Mucosa of rectum (tissue), 2 donors: ENCODE results near the gene KRTAP9-6.
"Not testable (repeated sequence)": the region's sequence is repeated elsewhere in the genome, so short reads cannot be mapped to it uniquely, and the experiment has no call there.

Source experiments
- H3K27ac ChIP-seq, 2 donors: one replicate each; pipeline ENCODE4 v1.7.0; 2013; ENCODE audit warnings: inconsistent platforms in 2 of 2, low read depth in 2 of 2, low read length in 2 of 2
- H3K27me3 ChIP-seq, 2 donors: one replicate each; pipeline ENCODE4 v1.7.0; 2013; ENCODE audit warnings: low read length in 2 of 2; ENCODE audit not compliant: control insufficient read depth in 2 of 2, insufficient read depth in 2 of 2
- H3K36me3 ChIP-seq, 2 donors: one replicate each; pipeline ENCODE4 v1.7.0; 2013; ENCODE audit warnings: low read length in 2 of 2; ENCODE audit not compliant: control insufficient read depth in 2 of 2, insufficient read depth in 2 of 2
- H3K4me1 ChIP-seq, 2 donors: one replicate each; pipeline ENCODE4 v1.7.0; 2013; ENCODE audit warnings: low read length in 2 of 2, mild to moderate bottlenecking in 1 of 2; ENCODE audit not compliant: control insufficient read depth in 2 of 2, insufficient read depth in 2 of 2
- H3K4me3 ChIP-seq, 2 donors: one replicate each; pipeline ENCODE4 v1.7.0; 2013; ENCODE audit warnings: low read length in 2 of 2
- H3K9ac ChIP-seq, 2 donors: one replicate each; pipeline ENCODE4 v1.7.0; 2013; ENCODE audit warnings: low read length in 2 of 2, low read depth in 1 of 2, mild to moderate bottlenecking in 1 of 2
- H3K9me3 ChIP-seq, 2 donors: one replicate each; pipeline ENCODE4 v1.7.0; 2013; ENCODE audit warnings: low read length in 2 of 2; ENCODE audit not compliant: control insufficient read depth in 2 of 2
- donor health status: healthy.
- donor health status: Normal muscosa, but diverticular disease.

KRTAP9-6 gene, protein sequence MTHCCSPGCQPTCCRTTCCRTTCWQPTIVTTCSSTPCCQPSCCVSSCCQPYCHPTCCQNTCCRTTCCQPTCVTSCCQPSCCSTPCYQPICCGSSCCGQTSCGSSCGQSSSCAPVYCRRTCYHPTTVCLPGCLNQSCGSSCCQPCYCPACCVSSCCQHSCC

DNA sequence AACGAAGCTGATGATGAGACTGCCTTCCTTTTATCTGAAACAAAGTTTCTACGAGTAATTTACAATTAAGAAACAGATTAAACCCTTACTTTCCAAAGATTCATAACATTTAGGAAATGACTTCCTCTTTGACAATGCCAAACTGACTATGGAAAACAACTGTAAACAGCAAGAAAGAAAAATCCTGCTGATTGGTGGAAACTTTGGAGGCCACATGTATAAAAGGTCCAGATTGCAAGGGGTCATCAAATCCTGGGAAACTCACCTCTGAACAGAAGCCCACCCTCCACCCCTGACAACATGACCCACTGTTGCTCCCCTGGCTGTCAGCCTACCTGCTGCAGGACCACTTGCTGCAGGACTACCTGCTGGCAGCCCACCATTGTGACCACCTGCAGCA is at the start of gene KRTAP9-6:
Gene KRTAP9-6 (plus strand): TSS at position 301 of the 400 bp plus-strand sequence. CDS start 0 bp downstream, at position 301.
- H3K36me3 ChIP-seq = no peaks in the 10 kb centered on the region
- H3K9me3 ChIP-seq = no peaks in the 10 kb centered on the region
- H3K9ac ChIP-seq = no peak within 1 kb of the TSS
- peaks cover 0 to 10% of the 10 kb centered on the region in 2 donors for H3K27me3 ChIP-seq
- no peak within 1 kb of the TSS for H3K4me3 ChIP-seq
- no peak within 1 kb of the TSS for H3K27ac ChIP-seq
- no peaks in the 10 kb centered on the region for H3K4me1 ChIP-seq

DNA sequence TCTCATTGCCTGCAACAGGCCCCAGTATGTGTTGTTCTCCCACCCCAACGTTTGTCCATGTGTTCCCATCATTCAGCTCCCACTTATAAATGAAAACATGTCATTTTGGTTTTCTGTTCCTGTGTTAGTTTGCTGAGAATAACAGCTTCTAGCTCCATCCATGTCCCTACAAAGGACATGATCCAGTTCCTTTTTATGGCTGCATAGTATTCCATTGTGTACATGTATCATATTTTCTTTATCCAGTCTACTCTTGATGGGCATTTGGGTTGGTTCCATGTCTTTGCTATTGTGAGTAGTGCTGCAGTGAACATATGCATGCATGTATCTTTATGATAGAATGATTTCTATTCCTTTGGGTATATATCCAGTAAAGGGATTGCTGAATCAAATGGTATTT is 49.5 kb upstream of the KRTAP9-6 start:
- H3K27me3 ChIP-seq = no peaks in the 10 kb centered on the region
- H3K4me3 ChIP-seq = no peak overlapping the region
- H3K9me3 ChIP-seq = no peaks in the 10 kb centered on the region
- peaks cover 0 to 2% of the 10 kb centered on the region in 2 donors for H3K4me1 ChIP-seq
- H3K27ac ChIP-seq = no peak overlapping the region
- no peak overlapping the region for H3K9ac ChIP-seq
- no peaks in the 10 kb centered on the region for H3K36me3 ChIP-seq

GRCh38 chr17:41223821-41224220 is 41.4 kb upstream of the KRTAP9-6 start:
- Histone ChIP-seq H3K27ac (no peak overlapping the region), H3K4me3 (no peak overlapping the region), H3K27me3 (peaks cover 0 to 4% of the 10 kb centered on the region in 2 donors), H3K4me1 (no peaks in the 10 kb centered on the region), H3K9me3 (no peaks in the 10 kb centered on the region), H3K9ac (no peak overlapping the region), H3K36me3 (no peaks in the 10 kb centered on the region)

GRCh38 chr17:41226051-41226450 is 39.1 kb upstream of the KRTAP9-6 start:
- H3K27ac ChIP-seq = no peak overlapping the region

GRCh38 chr17:41226598-41227095 is 38.5 kb upstream of the KRTAP9-6 start, which contains the start of gene KRTAP9-2:
KRTAP9-2 (plus strand) TSS chr17:41226648; CDS start chr17:41226655, 7 bp downstream.
- not testable (repeated sequence) for H3K27me3 ChIP-seq

More at GRCh38 chr17:41226051-41226450, 39.1 kb upstream of the KRTAP9-6 start:
- no peaks in the 10 kb centered on the region for H3K4me1 ChIP-seq
- H3K36me3 ChIP-seq = no peaks in the 10 kb centered on the region
- H3K9ac ChIP-seq = no peak overlapping the region
- no peak overlapping the region for H3K4me3 ChIP-seq
- H3K9me3 ChIP-seq = no peaks in the 10 kb centered on the region
- H3K27me3 ChIP-seq = peaks cover 0 to 4% of the 10 kb centered on the region in 2 donors

DNA sequence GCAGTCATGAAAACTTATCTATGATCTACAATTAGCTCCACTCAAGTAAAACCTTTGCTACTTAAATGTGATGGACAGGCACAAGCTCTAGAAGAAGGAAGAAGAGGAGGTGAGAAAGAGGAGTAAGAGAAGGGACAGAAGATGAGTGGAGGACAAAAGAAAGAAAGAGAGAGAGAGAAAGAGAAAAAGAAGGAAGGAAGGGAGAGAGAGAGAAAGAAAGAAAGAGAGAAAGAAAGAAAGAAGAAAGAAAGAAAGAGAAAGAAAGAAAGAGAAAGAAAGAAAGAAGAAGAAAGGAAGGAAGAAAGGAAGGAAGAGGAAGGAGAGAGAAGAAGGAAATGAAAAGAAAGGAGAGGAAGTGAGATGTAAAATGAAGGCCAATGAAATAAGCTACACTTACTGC is 35.1 kb upstream of the KRTAP9-6 start:
- Histone ChIP-seq H3K36me3 (no peaks in the 10 kb centered on the region), H3K9me3 (no peaks in the 10 kb centered on the region)

More at GRCh38 chr17:41226598-41227095, 38.5 kb upstream of the KRTAP9-6 start, which contains the start of gene KRTAP9-2:
- not testable (repeated sequence) for H3K9me3 ChIP-seq, H3K4me3 ChIP-seq, H3K27ac ChIP-seq, H3K9ac ChIP-seq, H3K36me3 ChIP-seq, H3K4me1 ChIP-seq

GRCh38 chr17:41231731-41232130 is 33.4 kb upstream of the KRTAP9-6 start:
- H3K4me3 ChIP-seq = no peak overlapping the region

More for the DNA sequence above, 35.1 kb upstream of the KRTAP9-6 start:
- no peaks in the 10 kb centered on the region for H3K4me1 ChIP-seq
- H3K9ac ChIP-seq = no peak overlapping the region
- H3K4me3 ChIP-seq = no peak overlapping the region
- H3K27me3 ChIP-seq = peaks cover 5 to 7% of the 10 kb centered on the region in 2 donors
- no peak overlapping the region for H3K27ac ChIP-seq

GRCh38 chr17:41232399-41233105 is 32.6 kb upstream of the KRTAP9-6 start, which contains the start of gene KRTAP9-3:
KRTAP9-3 (plus strand) TSS chr17:41232449; CDS start chr17:41232502, 53 bp downstream.
- not testable (repeated sequence) for H3K4me1 ChIP-seq, H3K36me3 ChIP-seq, H3K9ac ChIP-seq, H3K27me3 ChIP-seq, H3K4me3 ChIP-seq, H3K9me3 ChIP-seq, H3K27ac ChIP-seq

More at GRCh38 chr17:41231731-41232130, 33.4 kb upstream of the KRTAP9-6 start:
- H3K36me3 ChIP-seq = no peaks in the 10 kb centered on the region
- H3K9me3 ChIP-seq = no peaks in the 10 kb centered on the region
- no peak overlapping the region for H3K27ac ChIP-seq
- peaks cover 3 to 5% of the 10 kb centered on the region in 2 donors for H3K27me3 ChIP-seq
- no peak overlapping the region for H3K9ac ChIP-seq
- no peaks in the 10 kb centered on the region for H3K4me1 ChIP-seq

- not testable (repeated sequence) for H3K4me1 ChIP-seq, H3K4me3 ChIP-seq, H3K36me3 ChIP-seq, H3K27me3 ChIP-seq, H3K9ac ChIP-seq, H3K9me3 ChIP-seq, H3K27ac ChIP-seq
Observed at GRCh38 chr17:41237116-41237515, 28.1 kb upstream of the KRTAP9-6 start.

- not testable (repeated sequence) for H3K36me3 ChIP-seq, H3K4me1 ChIP-seq, H3K27me3 ChIP-seq, H3K9me3 ChIP-seq, H3K9ac ChIP-seq, H3K27ac ChIP-seq, H3K4me3 ChIP-seq
Observed at GRCh38 chr17:41237949-41238437, 27.2 kb upstream of the KRTAP9-6 start, which contains the start of gene KRTAP9-8. KRTAP9-8 (plus strand) TSS chr17:41237999; CDS start chr17:41238052, 53 bp downstream.
